Measurements from ENCODE around the gene JPH3.
A peak's percentile ranks its signal among the peaks of the same experiment; 100 is the strongest.

JPH3 gene

DNA sequence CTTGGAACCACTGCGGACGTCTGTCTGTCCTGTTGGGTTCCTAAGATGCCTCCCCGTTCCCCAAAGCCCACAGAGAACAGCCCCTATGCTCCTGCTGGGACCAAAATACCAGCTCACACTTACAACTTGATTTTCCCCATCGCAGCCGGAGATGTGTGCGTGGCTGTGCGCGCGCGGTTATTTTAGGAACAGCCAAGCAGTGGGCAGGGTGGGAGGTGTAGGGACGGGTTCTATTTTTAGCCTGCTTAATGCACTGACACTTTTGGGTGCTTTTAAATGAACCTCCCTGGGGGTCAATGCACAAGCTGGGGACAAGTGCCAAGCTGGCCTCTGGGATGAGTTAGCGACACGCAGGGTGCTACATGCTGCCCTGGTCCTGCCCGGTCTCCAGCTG, 89.4 kb downstream of the JPH3 start:
- Histone ChIP-seq H3K79me2 (ENCODE audit: control insufficient read depth, low read length) (peaks cover under 1% of the 10 kb centered on the region; the same call in 1 of the 2 replicates), H3K9me3 (ENCODE audit: control insufficient read depth, insufficient read depth, low read length) (no peaks in the 10 kb centered on the region), H4K20me1 (ENCODE audit: control insufficient read depth, insufficient read depth, low read depth, low read length) (0 out of 2 replicates have a peak, but pooled peaks cover 5% of the 10 kb centered on the region), H3K36me3 (ENCODE audit: control insufficient read depth, low read length) (peaks cover 31% of the 10 kb centered on the region), H3K4me1 (ENCODE audit: control insufficient read depth, low read length) (peaks cover under 1% of the 10 kb centered on the region), H3K27me3 (ENCODE audit: control insufficient read depth, low read length) (no peaks in the 10 kb centered on the region), H3K4me3 (ENCODE audit: low read length) (no peak overlapping the region), H3K9me2 (replicated peaks; ENCODE audit: control insufficient read depth, low read length) (no peaks in the 10 kb centered on the region), H3F3A (ENCODE audit: control insufficient read depth, insufficient read depth) (no peaks in the 10 kb centered on the region; the same call in 1 of the 2 replicates), H3K4me2 (ENCODE audit: low read length) (no peak overlapping the region), H3K27ac (ENCODE audit: low read depth, low read length) (no peak overlapping the region)
- TF ChIP-seq, protein P1, sequence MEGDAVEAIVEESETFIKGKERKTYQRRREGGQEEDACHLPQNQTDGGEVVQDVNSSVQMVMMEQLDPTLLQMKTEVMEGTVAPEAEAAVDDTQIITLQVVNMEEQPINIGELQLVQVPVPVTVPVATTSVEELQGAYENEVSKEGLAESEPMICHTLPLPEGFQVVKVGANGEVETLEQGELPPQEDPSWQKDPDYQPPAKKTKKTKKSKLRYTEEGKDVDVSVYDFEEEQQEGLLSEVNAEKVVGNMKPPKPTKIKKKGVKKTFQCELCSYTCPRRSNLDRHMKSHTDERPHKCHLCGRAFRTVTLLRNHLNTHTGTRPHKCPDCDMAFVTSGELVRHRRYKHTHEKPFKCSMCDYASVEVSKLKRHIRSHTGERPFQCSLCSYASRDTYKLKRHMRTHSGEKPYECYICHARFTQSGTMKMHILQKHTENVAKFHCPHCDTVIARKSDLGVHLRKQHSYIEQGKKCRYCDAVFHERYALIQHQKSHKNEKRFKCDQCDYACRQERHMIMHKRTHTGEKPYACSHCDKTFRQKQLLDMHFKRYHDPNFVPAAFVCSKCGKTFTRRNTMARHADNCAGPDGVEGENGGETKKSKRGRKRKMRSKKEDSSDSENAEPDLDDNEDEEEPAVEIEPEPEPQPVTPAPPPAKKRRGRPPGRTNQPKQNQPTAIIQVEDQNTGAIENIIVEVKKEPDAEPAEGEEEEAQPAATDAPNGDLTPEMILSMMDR (IDR thresholded peaks at IDR 0.05; ENCODE audit: low read depth, low read length, poor library complexity, severe bottlenecking) = no peak
- TF ChIP-seq EZH2phosphoT487 (IDR thresholded peaks at IDR 0.05; ENCODE audit: borderline replicate concordance, low read length) = no peak

DNA sequence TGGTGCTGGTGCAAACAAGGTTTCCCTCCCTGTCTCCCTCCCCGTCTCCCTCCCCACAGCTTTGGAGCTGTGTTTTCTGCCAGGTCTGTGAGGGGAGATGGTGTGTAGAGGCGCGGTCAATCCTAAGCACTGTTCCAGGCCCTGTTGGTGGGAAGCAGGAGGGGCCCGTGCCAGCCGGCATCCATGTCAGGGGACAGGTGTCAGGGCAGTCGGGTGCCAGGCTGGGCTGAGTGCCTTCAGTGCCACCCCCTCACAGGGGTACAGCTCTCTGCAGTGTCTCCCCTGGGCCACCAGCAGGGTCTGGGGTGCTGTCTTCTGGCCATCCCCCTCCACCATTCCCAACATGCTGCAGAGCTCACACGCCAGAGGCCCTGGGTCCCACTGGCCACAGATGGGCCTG, 89.9 kb downstream of the JPH3 start:
- 0 out of 2 replicates have a peak, but pooled peaks cover 5% of the 10 kb centered on the region for H4K20me1 ChIP-seq (ENCODE audit: control insufficient read depth, insufficient read depth, low read depth, low read length)
- H3K4me1 ChIP-seq (ENCODE audit: control insufficient read depth, low read length) = peaks cover 6% of the 10 kb centered on the region
- H3K27me3 ChIP-seq (ENCODE audit: control insufficient read depth, low read length) = no peaks in the 10 kb centered on the region
- peaks cover 36% of the 10 kb centered on the region for H3K36me3 ChIP-seq (ENCODE audit: control insufficient read depth, low read length)
- H3K9me2 ChIP-seq (replicated peaks; ENCODE audit: control insufficient read depth, low read length) = no peaks in the 10 kb centered on the region
- no peak overlapping the region for H3K27ac ChIP-seq (ENCODE audit: low read depth, low read length)
- H3F3A ChIP-seq (ENCODE audit: control insufficient read depth, insufficient read depth) = no peaks in the 10 kb centered on the region; the same call in 1 of the 2 replicates
- H3K4me2 ChIP-seq (ENCODE audit: low read length) = no peak overlapping the region
- peaks cover 6% of the 10 kb centered on the region for H3K79me2 ChIP-seq (ENCODE audit: control insufficient read depth, low read length)
- no peaks in the 10 kb centered on the region for H3K9me3 ChIP-seq (ENCODE audit: control insufficient read depth, insufficient read depth, low read length)
- H3K4me3 ChIP-seq (ENCODE audit: low read length) = no peak overlapping the region
- TF ChIP-seq, protein P1 (IDR thresholded peaks at IDR 0.05; ENCODE audit: low read depth, low read length, poor library complexity, severe bottlenecking) = no peak
- no peak for TF ChIP-seq EZH2phosphoT487 (IDR thresholded peaks at IDR 0.05; ENCODE audit: borderline replicate concordance, low read length)

DNA sequence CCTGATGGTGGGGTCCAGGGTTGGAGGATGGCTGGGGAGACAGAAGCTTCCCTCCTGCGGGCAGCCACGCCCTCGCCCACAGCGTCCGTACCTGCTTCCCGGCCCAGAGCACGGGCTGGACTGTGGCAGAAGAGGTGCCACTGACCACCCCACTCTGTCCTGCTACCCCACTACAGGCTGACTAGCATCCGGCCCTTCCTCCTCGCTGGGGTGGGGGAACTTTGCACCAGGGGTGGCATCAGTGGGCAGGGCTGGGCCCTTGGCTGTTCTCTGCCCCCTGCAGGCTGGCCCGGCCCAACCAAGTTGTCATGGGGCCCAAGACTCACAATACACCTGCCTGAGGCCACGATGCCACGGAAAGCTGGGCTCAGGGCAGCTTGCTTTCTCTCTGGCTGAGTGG, 90.4 kb downstream of the JPH3 start:
- H3K27ac ChIP-seq (ENCODE audit: low read depth, low read length) = no peak overlapping the region
- H3K79me2 ChIP-seq (ENCODE audit: control insufficient read depth, low read length) = peaks cover 12% of the 10 kb centered on the region
- no peak overlapping the region for H3K4me2 ChIP-seq (ENCODE audit: low read length)
- H4K20me1 ChIP-seq (ENCODE audit: control insufficient read depth, insufficient read depth, low read depth, low read length) = 0 out of 2 replicates have a peak, but pooled peaks cover 5% of the 10 kb centered on the region
- no peak overlapping the region for H3K4me3 ChIP-seq (ENCODE audit: low read length)
- peaks cover 11% of the 10 kb centered on the region for H3K4me1 ChIP-seq (ENCODE audit: control insufficient read depth, low read length)
- peaks cover 41% of the 10 kb centered on the region for H3K36me3 ChIP-seq (ENCODE audit: control insufficient read depth, low read length)
- H3K9me2 ChIP-seq (replicated peaks; ENCODE audit: control insufficient read depth, low read length) = no peaks in the 10 kb centered on the region
- TF ChIP-seq, protein P1 (IDR thresholded peaks at IDR 0.05; ENCODE audit: low read depth, low read length, poor library complexity, severe bottlenecking) = peak; percentile 41
- no peak for TF ChIP-seq EZH2phosphoT487 (IDR thresholded peaks at IDR 0.05; ENCODE audit: borderline replicate concordance, low read length)
- no peaks in the 10 kb centered on the region for H3K9me3 ChIP-seq (ENCODE audit: control insufficient read depth, insufficient read depth, low read length)
- H3F3A ChIP-seq (ENCODE audit: control insufficient read depth, insufficient read depth) = peaks cover 3% of the 10 kb centered on the region
- H3K27me3 ChIP-seq (ENCODE audit: control insufficient read depth, low read length) = no peaks in the 10 kb centered on the region

Data from DOHH2 (cell line).